Measurements from ENCODE around the gene FXR2.
"Not testable (repeated sequence)": the region's sequence is repeated elsewhere in the genome, so short reads cannot be mapped to it uniquely, and the experiment has no call there.

The FXR2 gene

GRCh38 chr17:7614425-7615264, at the start of gene FXR2:
TSS of gene FXR2 (minus strand) at chr17:7614897. CDS start at chr17:7614532, 365 bp downstream.
- peak; percentile 100 for DNase-seq

- no peak for DNase-seq
Observed at GRCh38 chr17:7656958-7657609, 42.4 kb upstream of the FXR2 start.

GRCh38 chr17:7655541-7655840, 40.8 kb upstream of the FXR2 start:
- DNase-seq = no peak

- DNase-seq = no peak
Observed at GRCh38 chr17:7654832-7655540, 40.3 kb upstream of the FXR2 start.

- no peak for DNase-seq
Observed at GRCh38 chr17:7652388-7653356, 38.0 kb upstream of the FXR2 start.

- no peak for DNase-seq
Observed at GRCh38 chr17:7651665-7652387, 37.1 kb upstream of the FXR2 start.

GRCh38 chr17:7651097-7651664, 36.5 kb upstream of the FXR2 start:
- peak; percentile 62 for DNase-seq

- peak; percentile 89 for DNase-seq
Observed at GRCh38 chr17:7650509-7651096, 35.9 kb upstream of the FXR2 start, which contains the start of gene ATP1B2. TSS of gene ATP1B2 (plus strand) at chr17:7650926. CDS start at chr17:7651519, 593 bp downstream.

- DNase-seq = no peak
Observed at GRCh38 chr17:7647018-7647417, 32.3 kb upstream of the FXR2 start.

GRCh38 chr17:7646457-7646856, 31.8 kb upstream of the FXR2 start:
- DNase-seq = no peak

- no peak for DNase-seq
Observed at GRCh38 chr17:7644775-7645174, 30.1 kb upstream of the FXR2 start.

GRCh38 chr17:7641635-7642034, 26.9 kb upstream of the FXR2 start:
- DNase-seq = not testable (repeated sequence)

GRCh38 chr17:7640783-7641182, 26.1 kb upstream of the FXR2 start:
- DNase-seq = no peak

GRCh38 chr17:7636163-7636562, 21.5 kb upstream of the FXR2 start:
- DNase-seq = no peak

GRCh38 chr17:7634384-7634783, 19.7 kb upstream of the FXR2 start:
- DNase-seq = no peak

GRCh38 chr17:7633093-7633492, 18.4 kb upstream of the FXR2 start:
- DNase-seq = no peak

- DNase-seq = no peak
Observed at GRCh38 chr17:7632492-7632894, 17.8 kb upstream of the FXR2 start.

GRCh38 chr17:7631398-7632380, 17.0 kb upstream of the FXR2 start:
- no peak for DNase-seq

- no peak for DNase-seq
Observed at GRCh38 chr17:7629939-7630571, 15.4 kb upstream of the FXR2 start, which contains the start of gene SHBG. TSS of gene SHBG (plus strand) at chr17:7630135. CDS start at chr17:7630173, 38 bp downstream.
